Osteoblast (primary cell): ENCODE results near the gene ATOSA. TPM values are rescaled to one million over a fixed set of nuclear protein-coding genes. Genes with fewer than 3 reads are reported as not detected.

Experiments
- DNase-seq: peaks from one replicate; pipeline ENCODE4 v3.0.0; 2011; ENCODE audit warnings: low spot score, mixed read lengths; ENCODE audit not compliant: insufficient read length; ENCODE audit errors: missing footprints
- H2AFZ ChIP-seq: 2 replicates; pipeline ENCODE4 v1.6.0; 2011; ENCODE audit warnings: mild to moderate bottlenecking, low read length
- H3K27ac ChIP-seq: 2 replicates; pipeline ENCODE4 v1.5.1; 2011; ENCODE audit warnings: mild to moderate bottlenecking, low read depth, low read length, moderate library complexity
- H3K27me3 ChIP-seq: 2 replicates; pipeline ENCODE4 v1.6.0; 2012; ENCODE audit warnings: mild to moderate bottlenecking, control low read depth, inconsistent platforms, low read length, moderate library complexity; ENCODE audit not compliant: insufficient read depth
- H3K36me3 ChIP-seq: 2 replicates; pipeline ENCODE4 v1.5.1; 2011; ENCODE audit warnings: mild to moderate bottlenecking, low read length, control low read depth, moderate library complexity; ENCODE audit not compliant: insufficient read depth
- H3K4me1 ChIP-seq: 2 replicates; pipeline ENCODE4 v1.5.1; 2011; ENCODE audit warnings: mild to moderate bottlenecking, low read length, control low read depth, moderate library complexity; ENCODE audit not compliant: insufficient read depth
- H3K4me2 ChIP-seq: 2 replicates; pipeline ENCODE4 v1.6.0; 2011; ENCODE audit warnings: mild to moderate bottlenecking, low read length; ENCODE audit not compliant: insufficient read depth
- H3K4me3 ChIP-seq: fragments of 200-600 bp; sonication (generic); 3 replicates; pipeline ENCODE4 v1.5.1; 2012; ENCODE audit warnings: mild to moderate bottlenecking, low read length, inconsistent platforms; ENCODE audit not compliant: insufficient read depth
- H3K79me2 ChIP-seq: 2 replicates; pipeline ENCODE4 v1.6.0; 2012; ENCODE audit warnings: mild to moderate bottlenecking, low read length, control low read depth, inconsistent platforms; ENCODE audit not compliant: insufficient read depth
- H3K9me3 ChIP-seq: 2 replicates; pipeline ENCODE4 v1.5.1; 2011; ENCODE audit warnings: low read depth, low read length, control low read depth
- H4K20me1 ChIP-seq: 2 replicates; pipeline ENCODE4 v1.6.0; 2012; ENCODE audit warnings: mild to moderate bottlenecking, low read length, control low read depth; ENCODE audit not compliant: insufficient read depth
- CTCF ChIP-seq: IDR thresholded peaks from 2 replicates; pipeline ENCODE4 v1.5.1; 2011; ENCODE audit warnings: mild to moderate bottlenecking, low read depth, low read length, moderate library complexity; ENCODE audit errors: extremely low read depth
- total RNA-seq: library from RNA; depleted of rRNA; stranded (reverse); fragments of >200 nt; gene quantifications from 2 replicates; pipeline ENCODE4 v1.2.3, GENCODE V29; 2012

ATOSA gene
- total RNA-seq, 1 donor = 34.4 TPM

GRCh38 chr15:52645916-52646315 is 33.3 kb downstream of the ATOSA start:
- no peak for TF ChIP-seq CTCF
- Histone ChIP-seq H4K20me1 (no peaks in the 10 kb centered on the region), H3K79me2 (no peaks in the 10 kb centered on the region), H3K27ac (no peak overlapping the region), H3K27me3 (no peaks in the 10 kb centered on the region), H3K36me3 (no peaks in the 10 kb centered on the region), H3K4me1 (peaks cover 18% of the 10 kb centered on the region), H3K4me2 (no peak overlapping the region), H2AFZ (no peak overlapping the region), H3K4me3 (no peak overlapping the region), H3K9me3 (no peaks in the 10 kb centered on the region)
- no peak for DNase-seq

GRCh38 chr15:52642386-52643361 is 36.5 kb downstream of the ATOSA start:
- no peaks in the 10 kb centered on the region for H3K27me3 ChIP-seq
- TF ChIP-seq CTCF = no peak
- H3K4me1 ChIP-seq = peaks cover 18% of the 10 kb centered on the region
- peak overlapping the region; percentile 79 for H3K27ac ChIP-seq
- H3K9me3 ChIP-seq = no peaks in the 10 kb centered on the region
- H3K36me3 ChIP-seq = peaks cover 4% of the 10 kb centered on the region
- H3K4me2 ChIP-seq = peak overlapping the region; percentile 23
- peak; percentile 43 for DNase-seq
- peak overlapping the region; percentile 54 for H2AFZ ChIP-seq
- no peak overlapping the region for H3K4me3 ChIP-seq
- no peaks in the 10 kb centered on the region for H3K79me2 ChIP-seq
- H4K20me1 ChIP-seq = no peaks in the 10 kb centered on the region

GRCh38 chr15:52636459-52636858 is 42.7 kb downstream of the ATOSA start:
- Histone ChIP-seq H3K4me3 (no peak overlapping the region), H3K4me1 (peaks cover 4% of the 10 kb centered on the region), H3K4me2 (no peak overlapping the region)

More at GRCh38 chr15:52636459-52636858, 42.7 kb downstream of the ATOSA start:
- Histone ChIP-seq H4K20me1 (no peaks in the 10 kb centered on the region), H3K79me2 (no peaks in the 10 kb centered on the region), H3K9me3 (no peaks in the 10 kb centered on the region), H3K27me3 (no peaks in the 10 kb centered on the region), H2AFZ (no peak overlapping the region), H3K27ac (no peak overlapping the region), H3K36me3 (peaks cover 4% of the 10 kb centered on the region)
- DNase-seq = no peak
- no peak for TF ChIP-seq CTCF
